Measurements from ENCODE around the gene BPIFA1. TPM values are rescaled to one million over a fixed set of nuclear protein-coding genes. Genes with fewer than 3 reads are reported as not detected.

BPIFA1 gene
- total RNA-seq, 1 donor = not detected

DNA sequence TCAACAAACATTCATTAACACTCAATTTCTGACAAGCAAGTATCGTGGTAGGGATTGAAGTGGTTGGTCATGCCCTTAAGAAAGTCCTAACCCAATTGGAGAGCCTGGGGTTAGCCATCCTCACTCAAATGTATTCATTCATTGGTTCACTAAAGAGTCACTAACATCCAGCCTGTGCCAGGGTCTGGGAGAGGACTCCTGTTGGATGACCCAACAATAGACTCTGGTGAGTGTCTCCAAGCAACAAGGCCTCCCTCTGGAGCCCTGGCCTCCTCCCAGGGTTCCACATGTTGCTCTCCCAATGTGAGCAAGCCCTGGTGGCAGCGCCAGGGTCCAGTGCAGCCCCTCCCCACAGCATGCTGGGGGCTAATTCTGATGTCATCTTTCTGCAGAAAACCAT is 18.7 kb upstream of the BPIFA1 start, which contains the start of gene BPIFA3:
Gene BPIFA3, plus strand, starts transcription at position 301 of the 400 bp plus-strand sequence. CDS start 185 bp downstream, outside the sequence.
- DNase-seq (ENCODE audit: insufficient read length, low spot score, missing footprints) = no peak
- H3K27ac ChIP-seq (ENCODE audit: low read depth, low read length) = no peak within 1 kb of the TSS
- no peaks in the 10 kb centered on the region for H3K36me3 ChIP-seq (ENCODE audit: insufficient read depth, low read length)
- TF ChIP-seq CTCF (IDR thresholded peaks at IDR 0.05; ENCODE audit: extremely low read depth, low read depth, low read length) = no peak
- no peak within 1 kb of the TSS for H3K4me3 ChIP-seq (ENCODE audit: insufficient read depth, low read length)
- no peak within 1 kb of the TSS for H3K4me2 ChIP-seq (ENCODE audit: insufficient read depth, low read length)
- no peaks in the 10 kb centered on the region for H3K9me3 ChIP-seq (ENCODE audit: low read depth, low read length)
- peaks cover 12% of the 10 kb centered on the region for H3K27me3 ChIP-seq (ENCODE audit: insufficient read depth, low read length)
- H3K79me2 ChIP-seq (ENCODE audit: insufficient read depth, low read length) = no peaks in the 10 kb centered on the region
- no peaks in the 10 kb centered on the region for H4K20me1 ChIP-seq (ENCODE audit: insufficient read depth, low read length)
- no peak within 1 kb of the TSS for H2AFZ ChIP-seq (ENCODE audit: low read length)
- no peaks in the 10 kb centered on the region for H3K4me1 ChIP-seq (ENCODE audit: insufficient read depth, low read length)

DNA sequence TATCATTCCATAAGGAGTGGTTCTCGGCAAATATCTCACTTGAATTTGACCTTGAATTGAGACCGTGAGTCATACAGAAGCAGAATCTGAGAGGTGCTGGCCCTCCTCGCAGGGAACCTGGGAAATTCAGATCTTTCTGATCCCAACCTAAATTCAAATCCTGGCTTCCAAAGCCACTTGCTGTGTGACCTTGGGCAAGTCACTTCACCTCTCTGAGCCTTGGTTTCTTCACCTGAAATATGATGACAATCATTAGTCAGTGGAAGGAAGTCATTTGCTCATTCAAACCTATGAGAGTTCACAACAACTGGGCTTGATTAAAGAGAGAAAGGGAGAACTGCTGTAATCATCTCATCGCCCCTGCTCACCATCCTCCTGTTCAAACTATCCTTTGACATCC is 11.4 kb upstream of the BPIFA1 start:
- Histone ChIP-seq H3K4me1 (ENCODE audit: insufficient read depth, low read length) (no peaks in the 10 kb centered on the region), H3K79me2 (ENCODE audit: insufficient read depth, low read length) (no peaks in the 10 kb centered on the region), H4K20me1 (ENCODE audit: insufficient read depth, low read length) (no peaks in the 10 kb centered on the region), H3K27me3 (ENCODE audit: insufficient read depth, low read length) (no peaks in the 10 kb centered on the region), H2AFZ (ENCODE audit: low read length) (no peak overlapping the region), H3K27ac (ENCODE audit: low read depth, low read length) (no peak overlapping the region), H3K4me2 (ENCODE audit: insufficient read depth, low read length) (no peak overlapping the region), H3K4me3 (ENCODE audit: insufficient read depth, low read length) (no peak overlapping the region), H3K36me3 (ENCODE audit: insufficient read depth, low read length) (no peaks in the 10 kb centered on the region), H3K9me3 (ENCODE audit: low read depth, low read length) (no peaks in the 10 kb centered on the region)
- no peak for TF ChIP-seq CTCF (IDR thresholded peaks at IDR 0.05; ENCODE audit: extremely low read depth, low read depth, low read length)
- DNase-seq (ENCODE audit: insufficient read length, low spot score, missing footprints) = no peak

- Histone ChIP-seq H3K4me2 (ENCODE audit: insufficient read depth, low read length) (no peak overlapping the region), H3K4me3 (ENCODE audit: insufficient read depth, low read length) (no peak overlapping the region), H3K79me2 (ENCODE audit: insufficient read depth, low read length) (no peaks in the 10 kb centered on the region), H3K9me3 (ENCODE audit: low read depth, low read length) (no peaks in the 10 kb centered on the region), H3K27ac (ENCODE audit: low read depth, low read length) (no peak overlapping the region), H2AFZ (ENCODE audit: low read length) (no peak overlapping the region), H3K36me3 (ENCODE audit: insufficient read depth, low read length) (no peaks in the 10 kb centered on the region), H3K4me1 (ENCODE audit: insufficient read depth, low read length) (no peaks in the 10 kb centered on the region), H3K27me3 (ENCODE audit: insufficient read depth, low read length) (peaks cover 4% of the 10 kb centered on the region), H4K20me1 (ENCODE audit: insufficient read depth, low read length) (no peaks in the 10 kb centered on the region)
- no peak for DNase-seq (ENCODE audit: insufficient read length, low spot score, missing footprints)
- no peak for TF ChIP-seq CTCF (IDR thresholded peaks at IDR 0.05; ENCODE audit: extremely low read depth, low read depth, low read length)
Measured at GRCh38 chr20:33229843-33230242, 6.0 kb upstream of the BPIFA1 start.

DNA sequence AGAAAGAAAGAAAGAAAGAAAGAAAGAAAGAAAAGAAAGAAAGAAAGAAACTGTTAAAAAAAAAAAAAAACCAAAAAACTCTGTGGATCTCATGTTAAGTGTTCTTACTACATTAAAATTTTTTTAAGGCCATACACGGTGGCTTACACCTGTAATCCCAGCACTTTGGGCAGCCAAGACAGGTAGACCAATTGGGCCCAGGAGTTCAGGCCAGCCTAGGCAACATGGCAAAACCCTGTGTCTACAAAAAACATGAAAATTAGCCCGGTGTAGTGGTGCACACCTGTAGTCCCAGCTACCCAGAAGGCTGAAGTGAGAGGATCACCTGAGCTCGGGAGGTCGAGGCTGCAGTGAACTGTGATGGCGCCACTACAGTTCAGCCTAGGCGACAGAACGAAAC is 4.6 kb upstream of the BPIFA1 start:
- Histone ChIP-seq H3K27me3 (ENCODE audit: insufficient read depth, low read length) (peaks cover 4% of the 10 kb centered on the region), H3K4me3 (ENCODE audit: insufficient read depth, low read length) (no peak overlapping the region), H3K4me1 (ENCODE audit: insufficient read depth, low read length) (no peaks in the 10 kb centered on the region), H3K4me2 (ENCODE audit: insufficient read depth, low read length) (no peak overlapping the region), H3K27ac (ENCODE audit: low read depth, low read length) (no peak overlapping the region), H2AFZ (ENCODE audit: low read length) (no peak overlapping the region), H3K79me2 (ENCODE audit: insufficient read depth, low read length) (no peaks in the 10 kb centered on the region), H3K9me3 (ENCODE audit: low read depth, low read length) (no peaks in the 10 kb centered on the region), H3K36me3 (ENCODE audit: insufficient read depth, low read length) (no peaks in the 10 kb centered on the region), H4K20me1 (ENCODE audit: insufficient read depth, low read length) (no peaks in the 10 kb centered on the region)
- no peak for DNase-seq (ENCODE audit: insufficient read length, low spot score, missing footprints)
- no peak for TF ChIP-seq CTCF (IDR thresholded peaks at IDR 0.05; ENCODE audit: extremely low read depth, low read depth, low read length)

All from osteoblast (primary cell).